SHP77 treated with DMSO at 0.1 percent for 48 hours (cell line): ENCODE data around the gene C2CD2L.
"Not testable (repeated sequence)": the region's sequence is repeated elsewhere in the genome, so short reads cannot be mapped to it uniquely, and the experiment has no call there.

Experiments
- DNase-seq: peaks from one replicate; lab custom pipeline; 2025; lab: John Stamatoyannopoulos, UW

C2CD2L gene

GRCh38 chr11:119106564-119107537, at the start of gene C2CD2L:
Gene C2CD2L, plus strand, starts transcription at chr11:119107344. Its CDS starts 398 bp downstream, at chr11:119107742.
- DNase-seq, result peak; percentile 38

DNA sequence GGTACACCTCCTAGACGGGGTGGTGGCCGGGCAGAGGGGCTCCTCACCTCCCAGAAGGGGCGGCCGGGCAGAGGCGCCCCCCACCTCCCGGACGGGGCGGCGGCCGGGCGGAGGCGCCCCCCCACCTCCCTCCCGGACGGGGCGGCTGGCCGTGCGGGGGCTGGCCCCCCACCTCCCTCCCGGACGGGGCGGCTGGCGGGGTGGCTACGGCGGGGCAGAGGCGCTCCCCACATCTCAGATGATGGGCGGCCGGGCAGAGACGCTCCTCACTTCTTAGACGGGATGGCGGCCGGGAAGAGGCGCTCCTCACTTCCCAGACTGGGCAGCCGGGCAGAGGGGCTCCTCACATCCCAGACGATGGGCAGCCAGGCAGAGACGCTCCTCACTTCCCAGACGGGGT, 48.0 kb upstream of the C2CD2L start:
- not testable (repeated sequence) for DNase-seq

DNA sequence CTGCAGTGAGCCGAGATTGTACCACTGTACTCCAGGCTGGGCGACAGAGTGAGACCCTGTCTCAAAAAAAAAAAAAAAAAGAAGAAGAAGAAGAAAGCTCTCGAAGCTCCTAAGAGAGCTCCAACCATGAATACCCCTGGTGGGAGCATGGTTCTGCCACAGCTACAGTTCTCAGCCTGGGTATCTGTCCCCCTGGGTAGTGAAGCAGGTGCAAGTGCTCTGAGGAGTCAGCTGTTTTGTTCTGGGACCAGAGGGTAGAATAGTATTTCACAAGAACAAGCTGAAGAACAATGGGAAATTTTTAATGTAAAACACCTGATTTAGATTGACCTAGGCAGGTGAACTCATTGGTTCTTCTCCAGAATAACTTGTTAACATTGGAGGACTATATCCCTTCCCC, 45.9 kb upstream of the C2CD2L start:
- no peak for DNase-seq

DNA sequence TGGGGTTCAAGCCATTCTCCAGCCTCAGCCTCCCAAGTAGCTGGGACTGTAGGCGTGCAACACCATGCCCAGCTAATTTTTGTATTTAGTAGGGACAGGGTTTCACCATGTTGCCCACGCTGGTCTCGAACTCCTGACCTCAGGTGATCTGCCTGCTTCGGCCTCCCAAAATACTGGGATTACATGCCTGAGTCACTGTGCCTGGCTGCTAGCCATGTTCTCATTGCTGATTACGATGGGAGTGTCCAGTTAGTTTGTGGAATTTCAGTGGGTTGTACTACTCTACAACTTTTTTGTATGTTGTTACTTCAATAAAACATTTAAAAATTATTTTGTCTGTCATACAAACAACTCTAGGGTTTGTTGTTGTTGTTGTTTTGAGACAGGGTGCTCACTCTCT, 44.4 kb upstream of the C2CD2L start:
- DNase-seq, result no peak

DNA sequence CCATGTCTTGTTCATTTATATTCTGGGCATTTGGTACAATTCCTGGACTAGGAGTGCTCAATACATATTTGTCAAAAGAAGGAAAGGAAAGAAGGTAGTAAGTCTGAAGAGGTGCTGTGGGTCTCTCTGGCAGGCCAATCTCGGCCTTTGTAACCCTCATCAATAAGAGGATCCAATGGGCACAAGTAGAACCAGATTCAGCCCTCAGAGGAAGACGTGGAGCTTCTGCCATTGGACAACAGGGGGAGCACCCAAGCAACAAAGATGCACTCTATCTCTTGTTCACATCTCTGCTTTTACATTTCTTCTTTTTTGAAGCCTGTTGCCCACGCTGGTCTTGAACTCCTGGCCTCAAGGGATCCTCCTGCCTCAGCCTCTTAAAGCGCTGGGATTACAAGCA, 41.8 kb upstream of the C2CD2L start:
- DNase-seq, result no peak

DNA sequence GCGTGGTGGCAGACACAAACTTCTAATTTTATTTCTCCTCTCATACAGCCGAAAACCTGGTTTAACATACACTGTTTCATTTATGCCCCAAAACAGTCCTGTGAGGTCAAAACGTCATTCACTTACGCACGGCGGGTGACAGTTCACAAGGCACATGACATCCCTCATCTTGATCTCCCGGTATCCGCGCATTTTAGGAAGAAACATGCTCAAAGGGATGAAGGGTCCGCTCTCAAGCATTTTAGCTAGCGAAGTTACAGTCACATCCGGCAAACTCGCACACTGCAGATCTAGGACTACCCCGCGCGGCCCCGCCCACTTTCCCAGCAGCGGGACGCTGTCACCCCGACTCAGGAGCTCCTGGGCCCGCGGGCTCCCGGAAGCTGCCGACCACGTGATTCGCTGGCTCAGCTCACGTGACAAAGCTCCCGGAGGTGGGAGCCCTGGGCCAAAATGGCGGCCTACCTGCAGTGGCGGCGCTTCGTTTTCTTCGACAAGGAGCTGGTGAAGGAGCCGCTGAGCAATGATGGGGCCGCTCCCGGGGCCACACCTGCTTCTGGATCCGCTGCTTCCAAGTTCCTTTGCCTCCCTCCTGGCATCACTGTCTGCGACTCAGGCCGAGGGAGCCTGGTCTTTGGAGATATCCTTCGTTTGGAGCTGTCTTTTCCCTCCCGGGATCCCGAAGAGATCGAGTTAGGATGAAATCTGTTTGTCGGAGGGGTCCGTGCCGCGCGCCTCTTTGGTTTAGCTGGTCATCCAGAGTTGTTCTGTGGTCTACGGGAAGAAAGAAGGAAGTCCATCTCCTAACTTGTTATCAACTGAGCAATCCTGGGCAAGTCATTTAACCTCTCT, 39.5 kb upstream of the C2CD2L start, which contains the start of gene VPS11:
VPS11 (plus strand) TSS at position 448 of the 852 bp plus-strand sequence; CDS start at position 454, 6 bp downstream.
- DNase-seq, result peak; percentile 86

GRCh38 chr11:119077839-119078238, 29.3 kb upstream of the C2CD2L start:
- no peak for DNase-seq

- DNase-seq, result no peak
Measured at GRCh38 chr11:119078675-119079420, 28.3 kb upstream of the C2CD2L start.

DNA sequence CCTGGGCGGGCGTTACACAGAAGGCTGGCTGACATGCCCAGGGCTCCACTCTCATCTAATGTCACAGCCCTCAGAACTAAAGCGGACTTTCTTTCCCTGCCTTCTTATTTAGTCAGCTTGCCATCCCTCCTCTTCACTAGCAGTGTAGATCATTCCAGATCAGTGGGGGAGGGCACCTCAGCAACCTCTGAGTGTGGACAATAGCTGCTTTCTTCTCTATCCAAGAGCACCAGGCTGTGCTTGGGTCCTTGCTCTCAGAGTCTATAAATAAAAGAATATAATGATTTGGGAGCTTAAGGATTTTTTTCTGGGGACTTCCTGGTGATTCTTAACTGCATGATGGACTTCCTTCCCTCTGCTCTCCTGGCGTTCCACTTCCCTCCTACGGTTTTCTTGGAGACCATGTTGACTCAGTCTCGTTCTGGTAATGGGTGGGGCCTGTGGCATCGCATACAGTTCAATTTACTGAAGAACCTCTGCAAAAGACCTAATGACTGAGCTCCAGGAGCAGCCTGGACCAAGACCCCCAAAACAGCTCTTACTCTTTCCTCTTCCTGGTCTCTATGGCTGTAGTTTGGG, 25.4 kb upstream of the C2CD2L start:
- no peak for DNase-seq

GRCh38 chr11:119084663-119085436, 22.3 kb upstream of the C2CD2L start, which contains the start of gene HMBS:
Gene HMBS, plus strand, starts transcription at chr11:119084881. Its CDS starts 153 bp downstream, at chr11:119085034.
- DNase-seq, result peak; percentile 96

DNA sequence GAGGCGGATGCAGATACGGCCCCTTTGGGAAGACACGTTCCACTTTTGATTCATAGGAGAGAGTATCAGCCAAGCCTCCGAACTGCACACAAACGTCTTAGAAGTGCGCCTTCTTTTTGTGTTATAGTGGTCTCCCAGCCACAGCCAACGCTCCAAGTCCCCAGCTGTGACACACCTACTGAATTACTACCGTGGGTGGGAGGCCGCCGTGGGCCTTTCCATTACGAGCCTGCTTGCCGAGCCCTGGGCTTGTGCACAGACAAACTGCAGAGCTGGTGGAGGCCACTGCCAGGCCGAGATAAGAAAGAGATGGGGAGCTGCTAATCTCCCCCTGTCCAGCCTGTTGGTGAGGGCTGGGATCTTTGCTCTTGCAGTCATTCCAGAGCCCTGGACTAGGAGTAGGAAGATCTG, 21.7 kb upstream of the C2CD2L start:
- DNase-seq, result no peak

GRCh38 chr11:119087123-119087522, 20.0 kb upstream of the C2CD2L start:
- no peak for DNase-seq

- DNase-seq, result no peak
Measured at GRCh38 chr11:119087747-119088241, 19.4 kb upstream of the C2CD2L start.

- DNase-seq, result no peak
Measured at GRCh38 chr11:119088406-119088805, 18.7 kb upstream of the C2CD2L start.

- DNase-seq, result no peak
Measured at GRCh38 chr11:119089319-119089718, 17.8 kb upstream of the C2CD2L start.

DNA sequence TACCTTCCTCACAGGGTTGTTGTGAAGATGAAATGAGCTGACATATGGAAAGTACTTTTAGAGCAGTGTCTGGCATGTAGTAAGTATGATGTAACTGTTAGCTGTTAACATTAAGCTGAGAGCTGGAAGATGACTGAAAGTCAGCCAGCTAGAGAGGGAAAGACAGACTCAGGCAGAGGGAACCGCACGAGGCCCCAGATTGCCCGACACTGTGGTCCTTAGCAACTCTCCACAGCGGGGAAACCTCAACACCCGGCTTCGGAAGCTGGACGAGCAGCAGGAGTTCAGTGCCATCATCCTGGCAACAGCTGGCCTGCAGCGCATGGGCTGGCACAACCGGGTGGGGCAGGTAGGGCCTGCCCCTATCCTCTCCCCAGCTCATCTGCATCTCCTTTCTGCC, 16.0 kb upstream of the C2CD2L start:
- DNase-seq, result no peak

DNA sequence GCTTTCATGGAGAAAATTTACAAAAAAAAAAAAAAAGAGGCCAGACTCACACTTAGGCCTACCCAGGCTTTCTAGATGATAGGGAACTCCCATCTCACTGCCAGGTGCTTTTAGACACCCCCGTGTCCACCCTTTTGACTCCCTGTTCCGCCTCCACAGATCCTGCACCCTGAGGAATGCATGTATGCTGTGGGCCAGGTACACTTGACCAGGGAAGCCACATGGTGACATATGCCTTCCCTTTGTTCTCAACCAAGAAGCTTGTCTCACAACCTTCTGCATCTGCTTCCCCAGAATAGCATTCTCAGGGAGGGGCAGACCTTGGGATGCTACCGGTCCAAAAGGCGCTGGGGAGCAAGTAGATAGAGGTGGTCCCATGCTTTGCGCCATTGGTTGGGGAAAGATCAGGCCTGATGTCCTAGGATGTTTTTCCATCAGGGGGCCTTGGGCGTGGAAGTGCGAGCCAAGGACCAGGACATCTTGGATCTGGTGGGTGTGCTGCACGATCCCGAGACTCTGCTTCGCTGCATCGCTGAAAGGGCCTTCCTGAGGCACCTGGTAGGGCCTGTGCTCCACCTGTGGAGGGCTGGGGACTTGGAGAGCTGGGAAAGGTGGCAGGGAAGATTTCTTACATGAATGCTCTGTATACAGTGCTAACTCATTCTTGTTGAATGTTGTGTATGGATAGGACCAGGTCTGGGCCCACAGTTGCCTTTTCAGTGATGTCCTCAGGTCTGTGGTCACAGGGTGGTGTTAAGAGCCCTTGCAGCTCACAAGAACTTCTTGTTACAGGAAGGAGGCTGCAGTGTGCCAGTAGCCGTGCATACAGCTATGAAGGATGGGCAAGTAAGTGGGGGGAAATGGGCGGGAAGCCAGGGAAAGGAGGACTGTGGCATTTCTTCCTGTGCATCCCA, 14.9 kb upstream of the C2CD2L start:
- no peak for DNase-seq

DNA sequence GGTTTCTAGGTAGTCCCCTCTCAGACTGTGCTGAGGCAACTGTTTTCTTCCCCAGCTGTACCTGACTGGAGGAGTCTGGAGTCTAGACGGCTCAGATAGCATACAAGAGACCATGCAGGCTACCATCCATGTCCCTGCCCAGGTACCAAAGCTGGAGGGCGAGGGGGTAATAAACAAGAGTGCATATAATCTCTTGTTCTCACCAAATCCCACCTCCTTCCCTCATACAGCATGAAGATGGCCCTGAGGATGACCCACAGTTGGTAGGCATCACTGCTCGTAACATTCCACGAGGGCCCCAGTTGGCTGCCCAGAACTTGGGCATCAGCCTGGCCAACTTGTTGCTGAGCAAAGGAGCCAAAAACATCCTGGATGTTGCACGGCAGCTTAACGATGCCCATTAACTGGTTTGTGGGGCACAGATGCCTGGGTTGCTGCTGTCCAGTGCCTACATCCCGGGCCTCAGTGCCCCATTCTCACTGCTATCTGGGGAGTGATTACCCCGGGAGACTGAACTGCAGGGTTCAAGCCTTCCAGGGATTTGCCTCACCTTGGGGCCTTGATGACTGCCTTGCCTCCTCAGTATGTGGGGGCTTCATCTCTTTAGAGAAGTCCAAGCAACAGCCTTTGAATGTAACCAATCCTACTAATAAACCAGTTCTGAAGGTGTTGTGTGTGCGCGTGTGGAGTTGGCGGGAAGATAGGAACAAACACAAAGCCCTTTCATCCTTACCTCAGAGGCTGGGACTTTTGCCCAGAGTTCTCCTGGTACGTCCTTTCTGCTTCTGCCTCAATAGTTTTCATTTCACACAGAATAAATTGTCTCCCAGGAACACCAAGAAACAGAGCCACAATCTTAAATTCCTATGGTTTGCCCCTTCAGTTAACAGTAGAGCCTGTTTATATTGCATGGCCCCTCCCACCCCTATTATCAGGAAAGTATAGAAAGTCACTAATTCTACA, 14.0 kb upstream of the C2CD2L start:
- DNase-seq, result no peak
